BLaER1 (cell line): ENCODE data around the gene MYO9A.

Experiments
- H3K27ac ChIP-seq: shearing (Covaris generic); formaldehyde crosslinking; 2 replicates; pipeline ENCODE4 v1.8.1; 2022
- H3K27me3 ChIP-seq: shearing (Covaris generic); formaldehyde crosslinking; 2 replicates; pipeline ENCODE4 v1.8.1; 2022
- H3K36me3 ChIP-seq: shearing (Covaris generic); formaldehyde crosslinking; 2 replicates; pipeline ENCODE4 v1.8.1; 2022
- H3K4me1 ChIP-seq: shearing (Covaris generic); formaldehyde crosslinking; 2 replicates; pipeline ENCODE4 v1.8.1; 2022
- H3K4me2 ChIP-seq: shearing (Covaris generic); formaldehyde crosslinking; 2 replicates; pipeline ENCODE4 v1.8.1; 2022
- H3K4me3 ChIP-seq: shearing (Covaris generic); formaldehyde crosslinking; 2 replicates; pipeline ENCODE4 v1.8.1; 2022
- H3K9ac ChIP-seq: shearing (Covaris generic); formaldehyde crosslinking; 2 replicates; pipeline ENCODE4 v1.8.1; 2022
- H3K9me3 ChIP-seq: shearing (Covaris generic); formaldehyde crosslinking; 2 replicates; pipeline ENCODE4 v1.8.1; 2022
- H4K20me1 ChIP-seq: shearing (Covaris generic); formaldehyde crosslinking; 2 replicates; pipeline ENCODE4 v1.8.1; 2022
- Cebpa-rat ChIP-seq: shearing (Covaris generic); IDR thresholded peaks from 2 replicates; pipeline ENCODE4 v1.8.1; 2022

The MYO9A gene

GRCh38 chr15:72139667-72140066 is 21.7 kb upstream of the MYO9A start:
- no peaks in the 10 kb centered on the region for H3K9me3 ChIP-seq
- no peak for TF ChIP-seq Cebpa-rat
- no peaks in the 10 kb centered on the region for H4K20me1 ChIP-seq
- H3K27me3 ChIP-seq: no peaks in the 10 kb centered on the region
- H3K36me3 ChIP-seq: peaks cover 10% of the 10 kb centered on the region
- H3K4me2 ChIP-seq: no peak overlapping the region
- H3K27ac ChIP-seq: no peak overlapping the region
- no peak overlapping the region for H3K9ac ChIP-seq
- H3K4me1 ChIP-seq: peaks cover 13% of the 10 kb centered on the region
- no peak overlapping the region for H3K4me3 ChIP-seq

- Histone ChIP-seq H3K27ac (no peak overlapping the region), H4K20me1 (no peaks in the 10 kb centered on the region), H3K27me3 (no peaks in the 10 kb centered on the region), H3K4me1 (peaks cover 9% of the 10 kb centered on the region), H3K4me2 (no peak overlapping the region), H3K36me3 (peaks cover 10% of the 10 kb centered on the region), H3K9ac (no peak overlapping the region), H3K9me3 (no peaks in the 10 kb centered on the region), H3K4me3 (no peak overlapping the region)
- TF ChIP-seq Cebpa-rat: no peak
Measured at GRCh38 chr15:72136170-72137051, 18.5 kb upstream of the MYO9A start.

GRCh38 chr15:72135719-72136118 is 17.8 kb upstream of the MYO9A start:
- Histone ChIP-seq H3K4me1 (peaks cover 2% of the 10 kb centered on the region), H3K36me3 (peaks cover 10% of the 10 kb centered on the region), H3K27ac (no peak overlapping the region), H3K27me3 (no peaks in the 10 kb centered on the region), H3K9me3 (no peaks in the 10 kb centered on the region), H3K4me3 (no peak overlapping the region), H3K4me2 (no peak overlapping the region), H4K20me1 (no peaks in the 10 kb centered on the region), H3K9ac (no peak overlapping the region)
- no peak for TF ChIP-seq Cebpa-rat

DNA sequence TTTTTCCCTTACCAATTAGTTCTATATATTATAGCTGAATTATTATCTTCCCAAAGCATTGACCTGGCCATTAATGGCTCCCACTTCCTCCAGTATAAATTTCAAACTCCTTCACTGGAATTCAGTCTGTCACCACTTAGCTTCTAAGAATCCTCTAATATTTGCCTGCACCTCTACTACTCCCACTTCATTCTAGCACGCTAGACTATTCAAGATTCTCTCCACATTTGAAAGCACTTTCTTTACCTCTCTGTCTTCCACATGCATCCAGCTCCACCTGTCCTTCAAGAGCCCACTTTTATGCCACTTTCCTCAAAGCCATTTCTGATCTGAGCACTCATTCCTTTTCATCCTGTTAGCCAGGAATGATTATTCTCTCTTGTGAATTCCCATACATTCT is 15.3 kb upstream of the MYO9A start:
- no peak for TF ChIP-seq Cebpa-rat
- Histone ChIP-seq H3K27ac (no peak overlapping the region), H3K27me3 (no peaks in the 10 kb centered on the region), H3K36me3 (no peaks in the 10 kb centered on the region), H3K9ac (no peak overlapping the region), H3K4me3 (no peak overlapping the region), H3K4me2 (no peak overlapping the region), H4K20me1 (no peaks in the 10 kb centered on the region), H3K9me3 (no peaks in the 10 kb centered on the region), H3K4me1 (no peaks in the 10 kb centered on the region)

DNA sequence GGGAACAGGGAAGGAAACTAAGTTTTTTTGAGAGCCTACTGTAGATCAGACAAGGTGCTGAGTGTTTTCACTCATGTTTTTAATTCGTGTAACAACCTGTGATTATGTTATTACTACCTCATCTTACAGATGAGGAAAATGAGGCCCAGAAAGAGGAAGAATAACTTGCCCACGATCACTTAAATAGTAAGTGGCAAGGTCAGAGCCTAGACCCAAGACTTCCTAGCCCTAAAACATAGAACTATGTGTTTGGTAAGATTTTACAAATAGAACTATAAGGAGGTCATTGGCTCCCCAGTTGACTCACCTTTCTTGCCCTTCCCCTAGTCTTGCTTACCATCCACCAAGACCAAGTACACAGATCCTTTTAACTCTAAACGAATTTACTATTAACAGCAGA is 14.0 kb upstream of the MYO9A start:
- no peak overlapping the region for H3K4me2 ChIP-seq
- H3K27ac ChIP-seq: no peak overlapping the region
- no peaks in the 10 kb centered on the region for H4K20me1 ChIP-seq
- H3K9ac ChIP-seq: no peak overlapping the region
- no peaks in the 10 kb centered on the region for H3K4me1 ChIP-seq
- no peaks in the 10 kb centered on the region for H3K36me3 ChIP-seq
- H3K4me3 ChIP-seq: no peak overlapping the region
- no peaks in the 10 kb centered on the region for H3K27me3 ChIP-seq
- TF ChIP-seq Cebpa-rat: no peak
- no peaks in the 10 kb centered on the region for H3K9me3 ChIP-seq

GRCh38 chr15:72130272-72130671 is 12.3 kb upstream of the MYO9A start:
- Histone ChIP-seq H3K27me3 (no peaks in the 10 kb centered on the region), H3K27ac (no peak overlapping the region), H3K9me3 (no peaks in the 10 kb centered on the region), H3K4me2 (no peak overlapping the region), H4K20me1 (no peaks in the 10 kb centered on the region), H3K4me3 (no peak overlapping the region), H3K36me3 (no peaks in the 10 kb centered on the region), H3K9ac (no peak overlapping the region), H3K4me1 (no peaks in the 10 kb centered on the region)
- no peak for TF ChIP-seq Cebpa-rat

DNA sequence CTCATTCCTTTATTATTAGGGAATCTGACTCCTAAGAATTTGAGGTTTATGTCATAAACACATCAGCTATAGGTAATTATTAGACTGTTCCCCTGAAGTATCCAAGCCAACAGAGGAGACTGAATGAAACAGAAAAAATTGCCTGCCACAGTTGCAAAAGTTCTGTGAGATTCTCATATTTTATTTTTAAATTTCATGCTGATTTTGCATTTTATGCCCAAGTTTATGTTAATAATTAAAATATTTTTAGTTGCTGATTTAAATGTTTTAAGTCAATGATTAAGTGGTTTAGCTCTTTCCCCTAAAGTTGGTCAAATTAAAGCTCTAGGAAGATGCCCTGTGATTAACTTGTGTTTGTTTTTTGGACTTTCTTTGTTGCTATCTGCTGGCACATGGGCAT is 10.4 kb upstream of the MYO9A start:
- no peak overlapping the region for H3K4me3 ChIP-seq

DNA sequence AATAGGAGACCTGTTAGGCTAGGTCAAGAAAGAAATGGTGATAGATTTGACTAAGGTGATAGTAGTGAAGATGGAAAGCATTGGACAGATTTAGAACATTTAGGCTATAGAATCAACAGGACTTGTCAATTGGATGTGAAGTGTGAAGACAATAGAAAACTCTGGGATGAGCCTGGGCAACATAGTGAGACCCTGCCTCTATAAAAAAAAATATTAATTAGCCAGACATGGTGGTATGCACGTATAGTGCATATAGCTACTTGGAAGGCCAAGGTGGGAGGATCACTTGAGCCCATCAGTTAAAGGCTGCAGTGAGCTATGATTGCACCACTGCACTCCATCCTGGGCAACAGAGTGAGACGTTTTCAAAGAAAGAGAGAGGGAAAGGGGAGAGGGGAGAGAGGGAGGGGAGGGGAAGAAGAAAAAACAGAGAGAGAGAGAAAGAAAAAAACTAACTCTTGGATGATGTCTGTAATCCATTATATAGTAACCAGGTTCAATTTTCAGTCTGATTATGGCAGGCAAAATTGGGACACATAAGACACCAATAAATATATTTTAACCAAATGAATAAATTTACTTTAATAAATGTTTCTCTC is 9.9 kb upstream of the MYO9A start:
- peaks cover 14% of the 10 kb centered on the region for H3K4me1 ChIP-seq
- no peaks in the 10 kb centered on the region for H3K36me3 ChIP-seq
- H3K27ac ChIP-seq: no peak overlapping the region
- H4K20me1 ChIP-seq: no peaks in the 10 kb centered on the region
- no peak for TF ChIP-seq Cebpa-rat
- H3K4me3 ChIP-seq: no peak overlapping the region
- H3K9ac ChIP-seq: no peak overlapping the region
- H3K4me2 ChIP-seq: no peak overlapping the region
- no peaks in the 10 kb centered on the region for H3K9me3 ChIP-seq
- H3K27me3 ChIP-seq: no peaks in the 10 kb centered on the region

More for the DNA sequence above, 10.4 kb upstream of the MYO9A start:
- no peak overlapping the region for H3K4me2 ChIP-seq
- no peaks in the 10 kb centered on the region for H3K36me3 ChIP-seq
- no peak overlapping the region for H3K27ac ChIP-seq
- no peaks in the 10 kb centered on the region for H3K27me3 ChIP-seq
- peaks cover 13% of the 10 kb centered on the region for H3K4me1 ChIP-seq
- H3K9me3 ChIP-seq: no peaks in the 10 kb centered on the region
- H4K20me1 ChIP-seq: no peaks in the 10 kb centered on the region
- TF ChIP-seq Cebpa-rat: no peak
- H3K9ac ChIP-seq: no peak overlapping the region

DNA sequence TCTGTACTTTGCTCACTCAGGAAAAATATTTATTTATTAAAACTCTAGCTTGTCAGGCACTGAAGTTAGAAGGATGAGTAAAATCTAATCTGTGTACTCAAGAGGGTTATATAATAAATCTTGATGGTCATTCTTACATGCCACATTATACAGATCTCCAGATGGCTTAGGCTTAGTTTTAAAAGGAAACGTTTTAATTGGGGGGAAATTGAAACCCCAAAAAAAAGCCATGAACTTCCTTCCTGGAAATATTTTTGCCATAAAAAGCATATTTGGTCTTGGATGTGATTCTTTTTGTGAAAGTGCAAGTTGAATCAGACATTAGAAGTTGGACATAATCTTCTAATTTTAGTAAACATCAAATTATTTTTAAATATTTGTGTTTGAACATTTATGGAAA is 6.3 kb upstream of the MYO9A start:
- H3K27ac ChIP-seq: no peak overlapping the region

DNA sequence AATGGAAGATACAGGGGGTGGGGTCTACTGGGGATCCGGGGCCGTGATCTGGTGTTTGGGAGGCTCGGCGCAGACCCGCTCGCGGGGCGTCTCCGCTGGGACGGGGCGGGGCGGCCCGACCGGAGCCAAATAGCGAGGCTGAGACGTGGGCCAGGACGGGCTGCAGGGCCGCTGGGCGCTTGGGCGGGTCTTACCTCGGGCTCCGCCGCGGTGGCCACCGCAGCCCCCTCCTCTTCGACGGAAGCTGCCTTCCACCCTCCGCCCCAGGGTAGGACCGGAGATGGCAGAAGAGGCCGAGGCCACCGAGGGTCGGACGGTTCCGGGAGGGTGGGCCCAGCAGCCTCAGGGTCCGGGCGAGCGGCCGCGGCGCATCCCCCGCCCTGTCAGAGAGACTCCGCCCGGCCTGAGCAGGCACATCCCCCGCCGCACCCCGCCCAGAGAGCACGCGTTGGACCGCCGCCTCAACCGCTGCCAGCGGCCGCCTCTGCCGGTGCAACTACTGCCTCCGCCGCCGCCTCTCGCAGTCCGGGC is 399 bp downstream of the MYO9A start:
- Histone ChIP-seq H4K20me1 (peaks cover 47% of the 10 kb centered on the region), H3K27ac (peak overlapping the region; percentile 88)

More for the DNA sequence above, 6.3 kb upstream of the MYO9A start:
- TF ChIP-seq Cebpa-rat: no peak
- Histone ChIP-seq H3K4me2 (peak overlapping the region; percentile 57), H3K9ac (no peak overlapping the region), H3K27me3 (no peaks in the 10 kb centered on the region), H3K36me3 (no peaks in the 10 kb centered on the region), H3K4me3 (no peak overlapping the region), H3K4me1 (peaks cover 18% of the 10 kb centered on the region), H3K9me3 (no peaks in the 10 kb centered on the region), H4K20me1 (no peaks in the 10 kb centered on the region)

More for the DNA sequence above, 399 bp downstream of the MYO9A start:
- H3K4me1 ChIP-seq: peaks cover 28% of the 10 kb centered on the region
- H3K4me2 ChIP-seq: peak overlapping the region; percentile 99
- H3K9me3 ChIP-seq: no peaks in the 10 kb centered on the region
- TF ChIP-seq Cebpa-rat: no peak
- no peaks in the 10 kb centered on the region for H3K27me3 ChIP-seq
- peak overlapping the region; percentile 87 for H3K9ac ChIP-seq
- peak overlapping the region; percentile 98 for H3K4me3 ChIP-seq
- H3K36me3 ChIP-seq: no peaks in the 10 kb centered on the region
